Ascending aorta (tissue), 2 donors: Measurements from ENCODE around the gene CYTH3. TPM values are rescaled to one million over a fixed set of nuclear protein-coding genes. Genes with fewer than 3 reads are reported as not detected.

Experiments used
- DNase-seq, 2 donors: peaks; one replicate each; pipeline ENCODE4 v3.0.0-alpha.2; 2019; ENCODE audit warnings: low spot score in 2 of 2
- H3K27ac ChIP-seq, 2 donors: fragments of 200-600 bp; sonication (generic); one replicate each; pipeline ENCODE4 v1.5.1; 2016 to 2017; ENCODE audit warnings: mild to moderate bottlenecking in 1 of 2
- H3K27me3 ChIP-seq: fragments of 200-600 bp; sonication (generic); one replicate; pipeline ENCODE4 v1.5.1; 2017
- H3K36me3 ChIP-seq, 2 donors: fragments of 200-600 bp; sonication (generic); one replicate each; pipeline ENCODE4 v1.5.1; 2016
- H3K4me1 ChIP-seq, 2 donors: fragments of 200-600 bp; sonication (generic); one replicate each; pipeline ENCODE4 v1.5.1; 2016 to 2017; ENCODE audit warnings: mild to moderate bottlenecking in 1 of 2
- H3K4me3 ChIP-seq, 2 donors: fragments of 200-600 bp; sonication (generic); one replicate each; pipeline ENCODE4 v1.5.1; 2016 to 2017; ENCODE audit warnings: mild to moderate bottlenecking in 1 of 2
- H3K9me3 ChIP-seq, 2 donors: fragments of 200-600 bp; sonication (generic); one replicate each; pipeline ENCODE4 v1.5.1; 2016
- CTCF ChIP-seq, 3 experiments: fragments of 200-600 bp in 2 of 3; fragments of 450-650 bp in 1 of 3; sonication (generic) in 2 of 3; IDR thresholded peaks; one replicate each; pipeline ENCODE4 v1.5.1; 2016 to 2019; ENCODE audit warnings: antibody characterized with exemption in 3 of 3, mild to moderate bottlenecking in 1 of 3, moderate library complexity in 1 of 3
- intact Hi-C: fragments of 100-400 bp; cut with DNase I; formaldehyde crosslinking; loops from one replicate; pipeline ENCODE4 v1.15.1; 2023
- total RNA-seq: library from RNA; depleted of rRNA; stranded (reverse); fragments of >200 nt; gene quantifications from one replicate; pipeline ENCODE4 v1.1.0, GENCODE V29; 2016

Gene CYTH3
- total RNA-seq, 1 donor from 2014 or later: 51.8 TPM

DNA sequence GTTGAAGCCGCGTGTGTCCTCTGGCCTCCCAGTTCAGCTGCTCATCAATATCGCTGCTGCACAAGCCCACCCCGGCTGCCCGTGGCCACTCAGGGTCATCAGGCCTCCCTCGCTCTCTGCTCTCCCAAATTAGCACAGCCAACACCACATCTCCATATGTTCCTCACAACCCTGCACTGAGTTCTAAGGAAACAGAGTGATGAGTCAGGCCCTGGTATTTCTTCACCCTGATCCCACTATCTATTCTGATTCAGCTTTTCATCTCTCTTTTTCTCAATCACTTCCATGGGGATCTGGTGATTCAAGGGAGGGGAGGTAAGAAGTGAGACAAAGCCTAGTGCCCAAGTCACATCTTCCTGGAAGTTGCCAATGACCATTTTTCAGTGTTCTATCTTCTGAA is 23.8 kb downstream of the CYTH3 start:
- intact Hi-C loops: no loop called here
- Histone ChIP-seq H3K4me3 (no peak overlapping the region), H3K36me3 (no peaks in the 10 kb centered on the region), H3K9me3 (no peaks in the 10 kb centered on the region), H3K4me1 (peaks cover 18 to 38% of the 10 kb centered on the region in 2 donors), H3K27ac (no peak overlapping the region), H3K27me3 (no peaks in the 10 kb centered on the region)
- no peak for DNase-seq
- no peak for TF ChIP-seq CTCF (IDR thresholded peaks at IDR 0.05)

GRCh38 chr7:6246251-6246917 is 26.0 kb downstream of the CYTH3 start:
- H3K9me3 ChIP-seq: no peaks in the 10 kb centered on the region
- intact Hi-C loops: loop anchor here (2.0 kb wide), 1 partner anchor 20 kb away; no protein-coding TSS in a partner anchor
- no peak for TF ChIP-seq CTCF (IDR thresholded peaks at IDR 0.05)

GRCh38 chr7:6244021-6244420 is 28.4 kb downstream of the CYTH3 start:
- H3K4me1 ChIP-seq: peaks cover 4 to 18% of the 10 kb centered on the region in 2 donors
- no peak overlapping the region for H3K4me3 ChIP-seq
- H3K9me3 ChIP-seq: no peaks in the 10 kb centered on the region
- no peaks in the 10 kb centered on the region for H3K36me3 ChIP-seq
- DNase-seq: no peak
- intact Hi-C loops: no loop called here
- no peak for TF ChIP-seq CTCF (IDR thresholded peaks at IDR 0.05)
- no peaks in the 10 kb centered on the region for H3K27me3 ChIP-seq
- H3K27ac ChIP-seq: no peak overlapping the region

More at GRCh38 chr7:6246251-6246917, 26.0 kb downstream of the CYTH3 start:
- H3K36me3 ChIP-seq: no peaks in the 10 kb centered on the region
- H3K4me3 ChIP-seq: no peak overlapping the region
- peaks cover 5 to 25% of the 10 kb centered on the region in 2 donors for H3K4me1 ChIP-seq
- DNase-seq: no peak
- H3K27ac ChIP-seq: no peak overlapping the region
- no peaks in the 10 kb centered on the region for H3K27me3 ChIP-seq

DNA sequence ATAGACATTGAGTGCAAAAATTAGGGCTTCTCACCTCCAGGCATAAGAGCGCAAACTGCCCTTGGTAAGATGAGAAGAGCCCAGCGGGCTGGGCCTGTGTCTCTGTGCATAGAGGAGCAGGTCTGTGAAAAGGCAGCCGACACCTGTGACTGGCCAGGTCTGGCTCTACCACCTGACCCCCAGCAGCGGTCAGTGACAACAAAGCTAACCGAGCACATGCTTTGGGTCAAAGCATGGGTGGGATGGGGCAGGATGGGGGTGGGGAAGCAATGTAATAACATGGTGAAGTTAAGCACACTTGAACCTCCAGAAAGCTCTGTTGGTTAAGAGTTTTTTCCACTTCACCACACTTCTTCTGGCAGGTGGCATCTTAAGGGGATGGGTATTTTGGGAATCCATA is 29.3 kb downstream of the CYTH3 start:
- H3K4me3 ChIP-seq: no peak overlapping the region
- peaks cover under 1 to 15% of the 10 kb centered on the region in 2 donors for H3K4me1 ChIP-seq
- no peak for DNase-seq
- intact Hi-C loops: no loop called here
- H3K9me3 ChIP-seq: no peaks in the 10 kb centered on the region
- no peaks in the 10 kb centered on the region for H3K27me3 ChIP-seq
- no peak for TF ChIP-seq CTCF (IDR thresholded peaks at IDR 0.05)
- H3K27ac ChIP-seq: no peak overlapping the region
- no peaks in the 10 kb centered on the region for H3K36me3 ChIP-seq

GRCh38 chr7:6242561-6242960 is 29.9 kb downstream of the CYTH3 start:
- no peak for TF ChIP-seq CTCF (IDR thresholded peaks at IDR 0.05)
- no peaks in the 10 kb centered on the region for H3K27me3 ChIP-seq
- H3K27ac ChIP-seq: no peak overlapping the region
- H3K9me3 ChIP-seq: no peaks in the 10 kb centered on the region
- H3K36me3 ChIP-seq: no peaks in the 10 kb centered on the region
- DNase-seq: no peak
- H3K4me1 ChIP-seq: peaks cover 0 to 12% of the 10 kb centered on the region in 2 donors
- intact Hi-C loops: no loop called here
- no peak overlapping the region for H3K4me3 ChIP-seq
